GM19395 (cell line): ENCODE data around the gene SMCO3.
"Not testable (repeated sequence)": the region's sequence is repeated elsewhere in the genome, so short reads cannot be mapped to it uniquely, and the experiment has no call there.

Source experiments
- ATAC-seq: cut with Tn5 transposase; IDR thresholded peaks from one replicate; pipeline ENCODE4 v1.9.1; 2021; ENCODE audit warnings: mild to moderate bottlenecking, moderate library complexity; ENCODE audit not compliant: unreplicated experiment

The SMCO3 gene

DNA sequence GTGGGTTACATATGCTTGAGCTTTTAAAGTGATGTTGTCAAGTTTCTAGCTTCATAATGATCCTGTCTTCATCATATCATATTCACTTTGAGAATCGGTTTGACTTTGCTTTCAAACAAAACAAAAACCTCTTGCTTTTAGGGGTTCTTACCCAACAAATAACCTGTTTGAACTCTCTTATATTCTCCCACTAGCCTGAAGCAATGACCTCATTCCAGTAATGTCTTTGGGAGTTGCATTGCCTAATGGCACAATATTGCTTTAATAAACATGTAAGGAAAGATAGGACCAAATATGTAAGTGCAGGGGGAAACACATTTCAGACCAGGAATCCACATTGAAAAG, 38.4 kb downstream of the SMCO3 start:
- no peak for ATAC-seq

DNA sequence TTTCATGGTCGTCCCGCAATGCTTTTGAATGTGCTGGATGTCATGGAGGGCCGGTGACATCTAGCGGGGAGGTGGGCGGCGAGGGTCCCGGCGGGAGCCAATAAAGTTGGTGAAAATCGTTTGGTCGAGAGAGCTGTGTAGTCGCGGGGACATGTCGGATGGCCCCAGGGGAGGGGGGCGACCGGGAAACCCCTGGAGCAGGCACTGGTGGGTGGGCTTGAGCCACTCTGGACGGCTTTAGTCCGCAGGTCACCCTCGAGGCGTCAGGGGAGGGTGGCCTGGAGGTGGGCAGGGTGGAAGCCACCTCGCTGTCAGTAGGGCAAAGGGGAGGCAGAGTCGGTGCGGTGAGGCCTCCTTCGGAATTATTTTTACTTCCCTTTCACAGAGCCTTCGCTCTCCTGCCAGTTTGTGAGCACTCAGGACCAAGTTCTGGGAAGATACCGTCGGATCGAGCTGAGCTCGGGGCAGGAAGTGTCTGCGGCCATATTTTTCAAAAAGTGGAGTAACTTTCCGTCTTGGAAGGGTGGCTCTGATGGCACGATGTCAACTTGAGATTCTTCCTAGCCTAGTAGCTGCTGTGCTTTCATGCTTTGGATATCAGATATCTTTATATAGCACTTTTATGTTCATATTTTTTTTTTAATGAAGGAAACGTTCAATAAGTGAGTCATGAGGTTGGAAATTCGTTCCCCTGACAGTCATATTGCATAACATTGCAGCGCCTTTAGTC, 38.9 kb downstream of the SMCO3 start:
- ATAC-seq = no peak

DNA sequence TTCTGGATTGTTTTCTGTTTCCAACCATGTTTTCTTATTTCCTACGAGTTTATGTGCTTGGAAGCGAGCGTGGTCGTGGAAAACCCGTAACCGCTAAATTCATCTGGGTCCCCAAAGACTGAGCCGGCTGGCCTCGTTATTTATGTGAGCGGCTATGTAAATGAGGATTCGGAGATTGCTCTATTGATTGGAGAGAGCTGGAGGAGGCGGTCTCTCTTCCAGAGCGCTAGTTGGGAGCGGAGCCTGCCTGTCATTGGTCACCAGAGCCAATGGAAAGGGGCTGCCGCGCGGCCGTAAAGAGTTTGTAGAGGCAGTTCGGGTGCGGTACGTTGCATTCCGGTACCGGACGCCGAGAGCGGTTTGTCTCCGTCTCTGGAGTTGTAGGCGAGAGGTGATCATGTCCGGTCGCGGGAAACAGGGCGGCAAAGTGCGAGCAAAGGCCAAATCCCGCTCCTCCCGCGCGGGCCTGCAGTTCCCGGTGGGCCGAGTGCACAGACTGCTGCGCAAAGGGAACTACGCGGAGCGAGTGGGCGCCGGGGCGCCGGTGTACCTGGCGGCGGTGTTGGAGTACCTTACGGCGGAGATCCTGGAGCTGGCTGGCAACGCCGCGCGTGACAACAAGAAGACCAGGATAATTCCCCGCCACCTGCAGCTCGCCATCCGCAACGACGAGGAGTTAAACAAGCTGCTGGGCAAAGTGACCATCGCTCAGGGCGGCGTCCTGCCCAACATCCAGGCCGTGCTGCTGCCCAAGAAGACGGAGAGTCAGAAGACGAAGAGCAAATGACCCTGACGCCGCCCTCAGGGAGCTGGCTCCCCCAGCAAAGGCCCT, 39.7 kb downstream of the SMCO3 start:
- ATAC-seq = peak; percentile 61

DNA sequence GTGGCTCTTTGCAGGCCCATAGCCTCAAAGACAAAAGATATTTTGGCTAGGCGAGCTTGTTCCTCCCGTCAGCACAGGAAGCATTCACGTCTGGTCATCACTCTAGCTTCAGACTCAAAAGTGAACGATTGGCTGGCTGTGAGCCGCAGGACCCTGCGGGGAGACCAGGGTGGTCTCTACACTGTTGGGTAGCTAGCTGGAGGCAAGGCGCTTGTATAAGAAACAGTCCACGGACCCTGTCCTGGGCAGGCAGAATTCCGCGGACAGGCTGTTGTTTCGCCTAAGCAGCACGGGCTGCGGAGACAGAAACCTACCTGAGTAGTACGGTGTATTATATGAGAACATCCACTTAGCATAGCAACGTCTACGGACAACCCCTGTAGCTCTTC, 40.3 kb downstream of the SMCO3 start:
- ATAC-seq = peak; percentile 29

DNA sequence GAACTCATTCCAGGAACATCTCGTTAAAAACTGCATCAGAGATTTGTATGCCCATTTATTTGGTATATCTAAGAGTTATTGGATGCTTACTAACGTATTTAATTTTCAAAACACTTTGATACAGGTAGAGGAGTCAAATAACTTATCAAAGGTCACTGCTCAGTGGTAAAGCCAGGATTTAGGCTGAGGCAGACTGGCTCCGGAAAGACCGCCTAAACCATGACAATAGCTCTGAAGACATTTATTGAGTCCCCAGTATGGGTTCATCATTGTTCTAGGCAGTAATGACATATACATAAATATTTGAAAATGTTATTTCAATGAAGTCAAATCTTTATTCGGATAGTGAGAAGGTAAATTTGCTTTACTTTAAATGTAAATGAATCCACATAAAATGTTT, 41.0 kb downstream of the SMCO3 start:
- ATAC-seq = no peak

DNA sequence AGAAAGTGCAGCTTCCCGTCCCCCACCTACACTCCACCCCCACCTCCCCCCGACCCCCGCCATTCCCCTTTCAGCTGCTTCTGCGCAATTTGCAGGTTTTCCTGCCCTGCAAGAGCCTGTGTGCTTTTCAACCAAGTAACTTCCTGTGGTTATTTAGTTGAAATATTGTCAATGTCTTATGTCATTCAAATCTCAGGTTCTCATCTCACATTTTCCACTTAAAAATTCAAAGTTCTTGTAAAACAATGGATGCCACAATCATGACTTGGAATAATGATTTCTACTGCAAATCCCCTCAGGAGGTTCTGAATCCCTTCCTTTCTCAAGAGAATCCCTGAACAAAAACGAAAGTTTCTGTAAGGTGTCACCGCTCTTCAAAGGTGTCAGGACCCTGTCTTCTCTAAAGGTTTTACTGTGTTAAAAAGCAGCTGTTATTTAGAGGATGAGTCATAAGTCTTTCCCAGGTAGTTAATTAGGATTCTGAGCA, 42.3 kb downstream of the SMCO3 start:
- no peak for ATAC-seq

DNA sequence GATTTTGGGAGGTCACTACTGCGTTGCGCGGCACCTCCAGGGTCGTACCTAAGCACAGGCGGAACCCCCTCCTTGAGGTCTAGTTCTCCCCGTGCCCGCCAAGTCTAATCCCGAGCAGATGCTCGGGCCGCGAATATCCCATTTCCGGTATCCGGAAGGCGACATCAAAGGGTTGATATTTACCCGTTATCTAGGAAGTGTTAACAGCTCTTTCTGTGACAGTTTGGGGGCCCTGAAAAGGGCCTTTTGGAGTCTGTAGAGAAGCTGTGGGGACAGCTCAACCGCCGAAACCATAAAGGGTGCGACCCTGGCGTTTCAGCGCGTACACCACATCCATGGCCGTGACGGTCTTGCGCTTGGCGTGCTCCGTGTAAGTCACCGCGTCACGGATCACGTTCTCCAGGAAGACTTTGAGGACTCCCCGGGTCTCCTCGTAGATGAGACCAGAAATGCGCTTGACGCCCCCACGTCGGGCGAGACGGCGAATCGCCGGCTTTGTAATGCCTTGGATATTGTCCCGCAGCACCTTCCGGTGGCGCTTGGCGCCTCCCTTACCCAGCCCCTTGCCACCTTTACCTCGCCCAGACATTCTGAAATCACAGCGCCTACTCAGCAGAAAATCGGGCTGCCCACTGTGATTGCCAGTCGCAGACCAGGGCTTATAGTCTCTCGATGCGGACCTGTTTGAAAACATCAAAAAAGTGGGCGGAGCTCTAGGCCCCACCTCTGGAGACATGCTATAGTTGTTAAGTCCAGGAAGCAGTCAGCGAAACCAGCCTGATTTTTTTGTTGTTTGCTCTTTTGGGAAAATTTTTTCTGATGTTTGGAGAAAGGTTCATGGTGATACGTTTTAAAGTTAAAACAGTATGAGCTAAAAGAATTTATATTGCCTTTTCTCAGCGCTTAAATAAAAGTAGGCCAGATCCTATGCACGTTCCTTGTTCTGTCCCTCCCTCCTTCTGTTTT, 43.2 kb downstream of the SMCO3 start:
- ATAC-seq = peak; percentile 27

DNA sequence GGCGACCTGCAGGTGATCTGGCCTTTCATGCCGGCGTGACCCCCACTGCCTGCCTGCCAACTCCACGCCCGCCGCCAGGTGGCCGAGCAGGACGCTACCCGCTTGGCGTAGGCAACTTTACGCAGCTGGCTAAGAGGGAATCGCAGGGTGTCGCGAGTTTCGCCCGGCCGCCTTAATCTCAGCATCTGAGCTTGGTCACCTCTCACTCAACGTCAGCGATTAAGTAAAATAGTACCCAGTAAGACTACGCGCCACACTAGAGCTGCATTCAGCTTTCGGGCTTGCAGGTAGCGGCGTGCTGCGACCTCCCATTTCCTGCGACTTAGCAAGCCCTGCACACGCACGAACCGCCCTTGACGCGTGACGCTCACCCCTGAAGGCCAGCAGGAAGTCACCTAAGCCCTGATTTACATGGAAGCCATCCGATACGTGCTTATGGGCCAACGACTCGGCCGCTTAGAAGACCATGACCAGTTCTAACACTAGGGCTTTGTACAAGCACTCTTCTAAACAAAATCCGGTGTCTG, 44.0 kb downstream of the SMCO3 start:
- ATAC-seq = peak; percentile 43

DNA sequence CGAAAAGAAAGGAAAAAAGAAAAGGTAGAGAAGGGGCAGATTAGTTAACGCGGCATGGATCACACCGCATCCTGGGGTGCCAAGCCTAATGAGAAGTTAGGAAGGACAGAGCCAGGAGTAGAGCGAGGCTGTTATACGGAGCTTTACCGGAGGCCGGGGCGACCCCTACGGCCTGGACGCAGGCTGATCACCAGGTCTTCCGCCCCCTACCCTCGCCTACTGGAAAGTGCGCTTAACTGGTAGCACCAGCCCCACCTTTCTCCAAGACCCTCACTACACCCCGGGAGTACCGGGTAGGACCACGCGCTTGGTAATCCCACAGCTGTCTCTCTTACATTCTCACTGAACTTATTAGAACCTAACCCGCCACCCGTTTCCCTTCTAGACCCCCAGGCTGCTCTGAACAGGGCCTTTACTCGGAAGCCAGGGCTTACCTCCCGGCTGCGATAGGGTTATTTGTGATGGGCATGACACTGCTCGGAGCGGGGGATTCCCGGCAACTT, 44.5 kb downstream of the SMCO3 start:
- peak; percentile 2 for ATAC-seq

DNA sequence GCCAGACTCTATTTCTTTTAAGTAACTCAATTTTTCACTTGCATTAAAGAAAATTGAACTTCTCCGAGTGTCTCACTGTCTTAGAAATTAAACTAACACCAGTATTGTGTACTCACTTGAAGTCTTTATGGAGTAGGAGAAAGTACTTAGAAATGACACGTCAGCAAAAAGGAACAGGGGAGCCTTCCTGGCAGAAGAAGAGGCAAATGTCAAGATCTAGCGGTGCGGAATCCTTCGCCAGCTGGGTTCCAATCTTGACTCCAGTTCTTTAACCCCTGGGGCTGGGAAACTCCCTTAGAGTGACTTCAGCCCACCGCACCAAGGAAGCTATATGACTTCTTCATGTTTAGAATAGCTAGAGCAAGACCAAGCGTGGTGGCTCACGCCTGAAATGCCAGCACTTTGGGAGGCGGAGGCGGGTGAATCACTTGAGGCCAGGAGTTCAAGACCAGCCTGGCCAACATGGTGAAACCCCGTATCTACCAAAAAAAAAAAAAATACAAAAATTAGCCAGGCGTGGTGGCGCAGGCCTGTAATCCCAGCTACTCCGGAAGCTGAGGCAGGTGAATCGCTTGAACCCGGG, 45.1 kb downstream of the SMCO3 start:
- no peak for ATAC-seq

DNA sequence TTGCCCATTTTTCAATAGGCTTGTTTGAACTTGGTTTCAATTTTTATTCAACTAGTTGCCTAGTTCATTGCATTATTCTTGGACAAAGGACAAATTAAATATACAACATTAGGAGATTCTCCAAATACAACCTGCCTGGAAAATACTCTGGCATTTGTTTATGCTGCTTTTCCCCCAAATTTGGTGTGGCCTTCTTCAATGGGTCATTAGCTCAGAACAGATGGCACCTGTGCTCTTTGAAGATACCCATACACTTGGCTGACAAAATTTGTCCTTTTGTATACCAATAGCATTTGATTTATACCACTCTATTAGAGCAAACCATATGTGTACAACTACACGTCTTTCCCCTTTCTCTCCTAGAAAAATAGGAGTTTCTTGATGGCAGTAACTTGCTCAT, 46.4 kb downstream of the SMCO3 start:
- no peak for ATAC-seq

DNA sequence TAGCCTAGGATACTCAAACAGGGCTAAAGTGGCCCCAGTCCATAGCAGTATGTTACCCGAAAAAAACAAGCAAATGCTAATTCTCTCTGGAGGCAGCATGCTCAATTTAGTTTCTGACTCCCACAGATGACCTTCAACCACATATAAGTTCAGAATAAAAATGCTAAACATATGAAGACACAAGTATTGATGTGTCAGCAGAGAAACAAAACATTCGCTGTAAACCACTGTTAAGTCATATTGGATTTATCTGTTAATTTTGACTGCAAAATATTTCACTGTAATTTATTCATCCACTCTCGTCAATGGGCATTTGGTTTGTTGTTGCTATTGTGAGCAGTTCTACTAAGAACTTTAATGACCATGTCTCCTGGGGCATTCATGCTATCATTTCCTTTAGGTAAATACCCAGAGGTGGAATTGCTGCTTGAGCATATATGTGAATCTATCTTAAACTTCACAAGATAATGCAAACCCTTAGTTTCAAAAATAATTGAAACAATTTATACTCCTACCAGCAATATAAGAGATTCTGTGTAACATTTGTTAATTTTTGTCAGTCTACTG, 47.2 kb downstream of the SMCO3 start:
- no peak for ATAC-seq

DNA sequence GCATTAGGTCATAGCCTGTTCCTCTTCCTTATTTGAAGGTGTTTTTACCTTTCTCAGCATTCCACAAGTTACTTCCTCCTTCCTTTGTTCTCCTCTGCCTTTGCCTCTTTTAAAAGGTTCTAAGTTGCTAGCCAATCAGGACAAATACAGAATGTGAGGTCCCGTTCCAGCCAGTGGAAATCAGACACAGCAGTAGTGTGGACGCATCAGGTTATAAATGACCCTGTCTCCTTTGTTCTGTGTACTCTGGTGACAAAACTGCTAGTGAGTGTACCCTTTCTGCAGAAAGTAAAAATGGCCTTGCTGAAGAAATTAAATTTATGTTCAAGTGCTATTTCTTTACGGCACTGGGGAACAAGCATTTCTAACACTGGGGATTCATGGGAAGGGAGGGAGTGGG, 48.0 kb downstream of the SMCO3 start:
- ATAC-seq = not testable (repeated sequence)

DNA sequence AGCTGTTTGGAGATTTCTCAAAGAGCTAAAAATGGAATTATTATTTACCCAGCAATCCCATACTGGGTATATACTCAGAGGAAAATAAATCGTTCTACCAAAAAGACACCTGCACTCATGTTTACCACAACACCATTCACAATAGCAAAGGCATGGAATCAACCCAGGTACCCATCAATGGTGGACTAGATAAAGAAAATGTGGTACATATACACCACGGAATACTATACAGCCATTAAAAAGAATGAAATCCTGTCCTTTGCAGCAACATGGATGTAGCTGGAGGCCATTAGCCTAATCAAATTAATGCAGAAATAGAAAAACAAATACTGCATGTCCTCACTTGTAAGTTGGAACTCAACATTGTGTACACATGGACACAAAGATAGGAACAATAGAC, 48.6 kb downstream of the SMCO3 start:
- no peak for ATAC-seq

DNA sequence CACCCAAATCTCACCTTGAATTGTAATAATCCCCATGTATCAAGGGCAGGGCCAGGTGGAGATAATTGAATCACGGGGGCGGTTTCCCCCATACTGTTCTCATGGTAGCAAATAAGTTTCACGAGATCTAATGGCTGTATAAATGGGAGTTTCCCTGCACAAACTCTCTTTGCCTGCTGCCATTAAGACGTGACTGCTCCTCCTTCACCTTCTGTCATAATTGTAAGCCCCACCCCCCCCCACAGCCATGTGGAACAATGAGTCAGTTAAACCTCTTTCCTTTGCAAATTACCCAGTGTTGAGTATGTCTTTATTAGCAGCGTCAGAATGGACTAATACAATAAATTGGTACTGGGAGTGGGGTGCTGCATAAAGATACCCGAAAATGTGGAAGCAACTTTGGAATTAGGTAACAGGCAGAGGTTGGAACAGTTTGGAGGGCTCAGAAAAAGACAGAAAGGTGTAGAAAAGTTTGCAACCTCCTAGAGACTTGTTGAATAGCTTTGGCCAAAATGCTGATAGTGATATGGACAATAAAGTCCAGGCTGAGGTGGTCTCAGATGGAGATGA, 54.2 kb downstream of the SMCO3 start:
- not testable (repeated sequence) for ATAC-seq

DNA sequence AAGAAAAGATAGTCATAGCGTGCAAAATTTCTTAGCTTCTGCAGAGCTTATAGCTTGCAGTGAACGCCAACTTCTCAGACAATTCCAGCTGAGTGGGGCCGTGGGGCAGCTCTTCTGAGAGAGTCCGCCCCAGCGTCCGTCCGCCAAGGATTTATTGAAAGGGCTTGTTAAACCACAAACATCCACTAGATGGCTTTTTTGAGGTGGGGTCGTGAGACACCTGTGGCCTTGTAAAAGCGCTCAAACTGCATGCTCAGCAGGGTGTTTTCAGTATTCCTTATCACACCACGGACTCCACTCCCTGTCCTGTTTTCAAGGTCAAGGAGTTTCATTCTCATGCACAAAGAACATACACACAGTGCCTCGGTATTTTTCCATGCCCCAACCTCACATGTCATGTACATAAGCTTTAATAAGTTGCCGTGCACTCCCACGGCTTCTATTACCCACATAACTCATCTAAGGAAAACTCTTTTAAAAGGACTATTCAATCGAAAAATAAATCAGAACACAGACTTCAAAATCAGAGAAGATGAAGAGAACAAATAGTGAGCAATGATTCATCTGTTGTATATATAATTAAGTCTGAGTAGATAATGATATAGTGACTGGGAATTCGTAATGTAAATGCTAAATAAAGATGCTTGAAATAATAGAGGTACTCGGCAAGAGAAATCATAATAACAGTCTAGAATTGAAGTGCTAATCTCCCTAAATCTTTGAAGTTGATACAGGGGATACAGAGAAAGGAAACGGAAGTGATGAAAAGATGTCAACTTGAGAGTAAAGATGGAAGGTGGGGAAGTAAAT, 57.4 kb downstream of the SMCO3 start:
- ATAC-seq = no peak
